HG03159 (cell line): Measurements from ENCODE around the gene RAB3IL1.
"Not testable (repeated sequence)": the region's sequence is repeated elsewhere in the genome, so short reads cannot be mapped to it uniquely, and the experiment has no call there.

Experiments
- ATAC-seq: cut with Tn5 transposase; IDR thresholded peaks from one replicate; pipeline ENCODE4 v1.9.1; 2021; ENCODE audit warnings: mild to moderate bottlenecking, moderate library complexity; ENCODE audit not compliant: unreplicated experiment

Gene RAB3IL1

GRCh38 chr11:61954106-61954850, 36.9 kb upstream of the RAB3IL1 start:
- no peak for ATAC-seq

- ATAC-seq: not testable (repeated sequence)
Measured at GRCh38 chr11:61953632-61954031, 36.3 kb upstream of the RAB3IL1 start.

GRCh38 chr11:61952882-61953281, 35.5 kb upstream of the RAB3IL1 start:
- ATAC-seq: no peak

GRCh38 chr11:61951484-61952135, 34.2 kb upstream of the RAB3IL1 start:
- ATAC-seq: no peak

DNA sequence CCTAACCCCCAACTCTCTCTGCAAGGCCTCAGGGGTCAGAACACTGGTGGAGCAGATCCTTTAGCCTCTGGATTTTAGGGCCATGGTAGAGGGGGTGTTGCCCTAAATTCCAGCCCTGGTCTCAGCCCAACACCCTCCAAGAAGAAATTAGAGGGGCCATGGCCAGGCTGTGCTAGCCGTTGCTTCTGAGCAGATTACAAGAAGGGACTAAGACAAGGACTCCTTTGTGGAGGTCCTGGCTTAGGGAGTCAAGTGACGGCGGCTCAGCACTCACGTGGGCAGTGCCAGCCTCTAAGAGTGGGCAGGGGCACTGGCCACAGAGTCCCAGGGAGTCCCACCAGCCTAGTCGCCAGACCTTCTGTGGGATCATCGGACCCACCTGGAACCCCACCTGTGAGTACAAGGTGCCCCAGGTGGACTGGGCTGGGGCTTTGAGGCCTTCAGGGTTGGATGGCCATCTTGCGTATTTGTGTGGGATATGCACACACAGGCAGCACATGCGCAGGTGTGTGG, 32.7 kb upstream of the RAB3IL1 start, which contains the start of gene BEST1:
Gene BEST1, plus strand, starts transcription at position 317 of the 513 bp plus-strand sequence. CDS start 1,456 bp downstream, outside the sequence.
- ATAC-seq: no peak

DNA sequence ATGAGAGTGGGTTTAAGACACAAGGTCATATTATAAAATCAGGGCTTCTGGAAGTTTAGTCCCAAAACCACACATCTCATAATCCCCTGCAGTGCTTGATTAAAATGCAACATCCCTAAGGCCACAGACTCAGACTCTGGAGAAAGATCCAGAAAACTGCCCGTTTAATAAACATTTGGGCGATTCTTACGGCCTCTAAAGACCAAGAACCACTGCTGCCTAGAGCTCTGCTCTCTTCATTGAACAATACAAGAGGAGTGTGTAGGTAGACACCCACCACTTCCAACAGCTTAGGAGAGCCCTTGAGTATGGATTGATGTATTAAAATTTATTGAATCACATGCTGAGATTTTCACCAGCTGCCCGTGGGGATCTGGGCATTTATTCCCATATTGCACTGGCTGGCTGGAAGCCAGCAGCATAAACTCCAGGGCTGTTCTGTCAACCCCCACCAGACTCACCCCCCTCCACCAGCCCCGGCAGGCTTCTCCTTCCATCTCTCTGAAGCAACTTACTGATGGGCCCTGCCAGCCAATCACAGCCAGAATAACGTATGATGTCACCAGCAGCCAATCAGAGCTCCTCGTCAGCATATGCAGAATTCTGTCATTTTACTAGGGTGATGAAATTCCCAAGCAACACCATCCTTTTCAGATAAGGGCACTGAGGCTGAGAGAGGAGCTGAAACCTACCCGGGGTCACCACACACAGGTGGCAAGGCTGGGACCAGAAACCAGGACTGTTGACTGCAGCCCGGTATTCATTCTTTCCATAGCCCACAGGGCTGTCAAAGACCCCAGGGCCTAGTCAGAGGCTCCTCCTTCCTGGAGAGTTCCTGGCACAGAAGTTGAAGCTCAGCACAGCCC, 32.0 kb upstream of the RAB3IL1 start:
- ATAC-seq: no peak

GRCh38 chr11:61948505-61948904, 31.1 kb upstream of the RAB3IL1 start:
- no peak for ATAC-seq

- ATAC-seq: no peak
Measured at GRCh38 chr11:61947486-61948210, 30.3 kb upstream of the RAB3IL1 start.

- ATAC-seq: no peak
Measured at GRCh38 chr11:61946894-61947293, 29.5 kb upstream of the RAB3IL1 start.

GRCh38 chr11:61945191-61945590, 27.8 kb upstream of the RAB3IL1 start:
- ATAC-seq: no peak

DNA sequence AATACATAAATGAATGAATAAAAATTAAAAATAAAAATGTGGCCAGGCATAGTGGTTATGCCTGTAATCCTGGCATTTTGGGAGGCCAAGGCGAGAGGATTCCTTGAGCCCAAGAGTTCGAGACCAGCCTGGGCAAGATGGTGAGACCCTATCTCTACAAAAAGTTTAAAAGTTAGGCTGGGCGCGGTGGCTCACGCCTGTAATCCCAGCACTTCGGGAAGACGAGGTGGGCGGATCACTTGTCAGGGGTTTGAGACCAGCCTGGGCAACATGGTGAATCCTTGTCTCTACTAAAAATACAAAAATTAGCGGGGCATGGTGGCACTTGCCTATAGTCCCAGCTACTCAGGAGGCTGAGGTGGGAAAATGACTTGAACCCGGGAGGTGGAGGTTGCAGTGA, 23.1 kb upstream of the RAB3IL1 start:
- ATAC-seq: no peak

- ATAC-seq: no peak
Measured at GRCh38 chr11:61935861-61936260, 18.5 kb upstream of the RAB3IL1 start.

DNA sequence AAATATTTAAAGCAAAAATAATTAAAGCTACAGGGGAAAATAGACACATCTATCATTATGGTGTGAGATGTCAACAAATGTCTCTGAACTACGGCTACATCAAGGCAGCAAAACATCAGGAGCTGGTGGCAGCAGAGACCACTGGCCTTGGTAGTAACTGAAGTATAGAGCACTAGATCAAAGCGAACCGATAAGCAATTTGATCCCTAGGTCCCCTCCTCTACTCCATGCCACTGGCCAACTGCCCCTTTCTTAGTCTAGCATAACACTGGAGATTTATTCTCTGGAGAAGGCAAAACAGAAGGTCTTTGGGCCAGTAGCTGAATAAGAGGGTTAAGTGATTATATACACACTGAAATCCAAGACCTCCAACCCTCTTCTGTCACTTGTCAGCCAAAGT, 13.6 kb upstream of the RAB3IL1 start:
- no peak for ATAC-seq

DNA sequence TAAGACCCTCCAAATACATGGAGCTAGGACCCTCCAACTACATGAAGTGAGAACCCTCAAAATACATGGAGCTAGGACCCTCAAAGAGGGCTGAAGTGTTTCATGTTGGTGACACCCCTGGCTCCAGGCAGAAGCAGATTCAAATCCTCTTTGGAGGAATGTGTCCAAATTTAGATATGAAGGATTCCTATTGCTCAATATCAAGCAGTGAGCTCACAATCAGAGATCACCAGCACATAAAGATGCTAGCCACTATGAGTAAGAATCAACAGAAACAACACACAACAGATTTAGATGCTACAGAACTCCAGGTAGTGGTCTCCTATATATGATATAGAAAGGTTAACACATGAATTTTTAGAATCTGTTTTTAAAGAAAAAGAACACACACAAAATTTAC, 11.2 kb upstream of the RAB3IL1 start:
- no peak for ATAC-seq

- ATAC-seq: no peak
Measured at GRCh38 chr11:61927501-61927900, 10.1 kb upstream of the RAB3IL1 start.

GRCh38 chr11:61926235-61926634, 8.9 kb upstream of the RAB3IL1 start:
- ATAC-seq: no peak

DNA sequence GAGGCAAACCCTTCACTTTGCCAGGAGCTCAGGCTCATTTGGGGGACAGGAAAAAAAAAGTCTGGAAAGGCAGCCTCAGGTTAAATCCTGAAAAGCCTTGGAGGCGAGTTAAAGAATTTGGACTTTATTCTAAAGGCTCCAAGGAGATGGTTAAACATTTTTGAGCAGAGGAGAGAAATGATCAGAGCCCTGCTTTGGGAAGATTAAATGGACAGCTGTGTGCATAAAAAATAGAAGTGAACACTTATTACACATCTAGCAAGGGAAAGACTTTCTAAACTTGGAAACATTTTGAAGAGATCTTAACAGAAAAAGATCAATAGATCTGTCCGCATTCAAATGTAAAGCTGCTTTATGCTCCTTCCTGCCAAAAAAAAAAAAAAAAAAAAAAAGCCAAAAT, 8.4 kb upstream of the RAB3IL1 start:
- ATAC-seq: no peak

DNA sequence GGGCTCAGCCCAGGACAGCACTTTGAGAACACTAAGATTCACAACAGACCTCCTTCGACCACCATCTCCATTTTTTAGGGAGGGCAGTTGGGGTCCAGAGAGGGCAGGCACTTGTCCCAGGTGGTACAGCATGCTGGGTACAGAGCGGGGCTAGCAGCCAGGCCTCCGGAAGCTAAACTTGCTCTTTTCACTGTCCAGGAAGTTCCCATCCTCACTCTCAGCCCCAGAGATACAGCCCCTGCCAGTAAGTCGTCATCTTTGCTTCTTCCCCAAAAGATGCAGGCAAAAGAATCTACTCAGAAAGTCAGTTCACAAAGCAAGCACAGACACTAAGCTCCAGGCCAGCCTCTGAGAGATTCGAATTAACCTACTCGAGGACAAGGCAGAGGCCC, 6.7 kb upstream of the RAB3IL1 start:
- ATAC-seq: no peak

DNA sequence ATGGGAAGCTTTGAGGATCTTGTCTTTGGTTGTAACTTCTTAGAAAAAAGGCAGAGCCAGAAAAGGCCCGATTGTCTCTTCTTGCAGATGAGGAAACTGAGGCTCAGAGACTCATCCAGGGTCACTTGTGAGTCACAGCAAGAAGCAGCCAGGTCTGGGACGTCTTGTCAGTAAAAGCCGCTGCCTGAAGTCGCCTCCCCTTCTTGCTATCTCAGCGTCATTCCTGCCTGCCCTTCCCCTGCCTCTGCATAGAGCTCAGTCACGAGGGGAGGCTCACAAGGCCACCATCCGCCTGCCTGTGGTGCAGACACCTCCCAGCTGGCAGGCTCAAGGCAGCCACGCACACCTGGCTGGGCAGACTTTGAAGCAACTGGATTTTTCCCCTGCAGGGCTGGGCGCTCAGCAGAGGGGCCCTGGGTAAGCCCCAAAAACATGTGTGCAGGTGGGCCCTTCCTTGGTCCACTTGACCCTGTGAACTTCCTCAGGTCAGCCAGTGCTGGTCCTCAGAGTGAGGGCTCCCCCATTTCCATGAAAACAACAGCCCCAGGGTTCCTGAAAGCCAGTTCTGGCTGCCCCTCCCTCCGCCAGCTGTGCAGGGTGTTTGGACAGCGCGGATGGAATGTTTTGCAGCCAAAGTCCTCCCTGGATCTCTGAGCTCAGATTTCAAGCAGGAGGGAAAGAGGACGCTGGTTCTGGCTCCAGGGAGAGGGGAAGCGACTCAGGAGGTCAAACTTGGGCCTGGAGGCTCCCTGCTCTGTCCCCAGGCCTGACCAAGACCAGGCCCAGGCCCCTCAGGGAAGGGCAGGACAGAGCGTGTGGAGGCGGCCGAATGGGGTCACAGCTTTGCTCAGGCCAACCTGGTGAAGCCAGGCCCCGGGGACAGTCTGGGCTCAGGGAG, 6.0 kb upstream of the RAB3IL1 start:
- no peak for ATAC-seq

DNA sequence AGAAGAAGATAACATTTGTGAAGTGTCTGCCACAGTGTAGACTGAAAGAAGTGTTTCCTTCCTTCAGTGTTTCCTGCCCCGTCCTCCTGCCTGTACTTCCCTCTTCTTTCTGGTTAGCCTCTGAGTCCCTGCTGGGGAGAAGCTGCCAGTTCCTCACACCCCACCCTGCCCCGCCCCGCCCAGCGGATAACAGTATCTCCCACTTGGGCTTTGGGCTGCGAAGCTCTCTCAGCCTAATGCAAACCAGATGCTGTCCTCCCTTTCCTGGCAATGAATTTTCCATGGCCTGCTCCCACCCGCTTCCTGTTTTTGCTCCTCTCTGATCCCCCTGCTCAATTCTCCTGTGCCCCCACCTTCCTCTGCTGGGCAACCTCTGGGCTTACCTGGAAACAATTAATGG, 5.2 kb upstream of the RAB3IL1 start:
- ATAC-seq: no peak
